ENCODE measurements around the gene RGS16. TPM values are rescaled to one million over a fixed set of nuclear protein-coding genes. Genes with fewer than 3 reads are reported as not detected.

Gene RGS16
- total and polyA plus RNA-seq, 2 of the 13 experiments (the other 11 are each of a cell fraction or from before 2014, with no cell fraction given), result not detected

DNA sequence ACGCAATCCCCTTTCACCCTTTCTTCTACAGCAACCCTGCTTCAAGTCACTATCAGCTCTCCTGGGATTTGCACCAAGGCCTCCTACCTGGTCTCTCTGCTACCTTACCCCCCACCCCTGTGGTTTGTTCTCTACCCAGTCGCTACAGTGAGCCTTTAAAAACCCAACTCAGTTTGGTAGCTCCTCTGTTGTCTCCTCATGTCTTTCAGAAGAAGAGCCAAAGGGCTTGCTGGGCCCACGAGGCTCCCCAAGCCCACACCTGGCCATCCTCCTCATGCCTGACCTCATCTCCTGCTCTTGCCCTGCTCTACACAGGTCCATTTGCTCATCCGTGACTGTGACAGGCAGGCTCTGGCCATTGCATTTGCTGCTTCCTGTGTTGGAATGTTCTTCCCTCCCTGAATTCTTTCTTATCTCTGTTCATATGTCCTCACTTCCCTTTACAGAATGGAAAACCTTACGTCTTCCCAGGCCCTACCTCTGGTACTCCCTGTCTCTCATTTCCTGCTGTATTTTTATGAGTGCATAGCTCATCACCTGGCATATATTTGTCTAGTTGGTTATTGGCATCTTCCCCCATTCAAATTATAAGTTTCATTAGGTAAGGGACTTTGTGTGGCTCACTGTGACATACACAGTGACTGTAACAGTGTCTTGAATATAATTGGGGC, 3.3 kb downstream of the RGS16 start (continued):
- TF ChIP-seq, protein P1, sequence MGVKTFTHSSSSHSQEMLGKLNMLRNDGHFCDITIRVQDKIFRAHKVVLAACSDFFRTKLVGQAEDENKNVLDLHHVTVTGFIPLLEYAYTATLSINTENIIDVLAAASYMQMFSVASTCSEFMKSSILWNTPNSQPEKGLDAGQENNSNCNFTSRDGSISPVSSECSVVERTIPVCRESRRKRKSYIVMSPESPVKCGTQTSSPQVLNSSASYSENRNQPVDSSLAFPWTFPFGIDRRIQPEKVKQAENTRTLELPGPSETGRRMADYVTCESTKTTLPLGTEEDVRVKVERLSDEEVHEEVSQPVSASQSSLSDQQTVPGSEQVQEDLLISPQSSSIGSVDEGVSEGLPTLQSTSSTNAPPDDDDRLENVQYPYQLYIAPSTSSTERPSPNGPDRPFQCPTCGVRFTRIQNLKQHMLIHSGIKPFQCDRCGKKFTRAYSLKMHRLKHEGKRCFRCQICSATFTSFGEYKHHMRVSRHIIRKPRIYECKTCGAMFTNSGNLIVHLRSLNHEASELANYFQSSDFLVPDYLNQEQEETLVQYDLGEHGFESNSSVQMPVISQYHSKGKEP (CRISPR knock-in tag; IDR thresholded peaks at IDR 0.05), result no peak

DNA sequence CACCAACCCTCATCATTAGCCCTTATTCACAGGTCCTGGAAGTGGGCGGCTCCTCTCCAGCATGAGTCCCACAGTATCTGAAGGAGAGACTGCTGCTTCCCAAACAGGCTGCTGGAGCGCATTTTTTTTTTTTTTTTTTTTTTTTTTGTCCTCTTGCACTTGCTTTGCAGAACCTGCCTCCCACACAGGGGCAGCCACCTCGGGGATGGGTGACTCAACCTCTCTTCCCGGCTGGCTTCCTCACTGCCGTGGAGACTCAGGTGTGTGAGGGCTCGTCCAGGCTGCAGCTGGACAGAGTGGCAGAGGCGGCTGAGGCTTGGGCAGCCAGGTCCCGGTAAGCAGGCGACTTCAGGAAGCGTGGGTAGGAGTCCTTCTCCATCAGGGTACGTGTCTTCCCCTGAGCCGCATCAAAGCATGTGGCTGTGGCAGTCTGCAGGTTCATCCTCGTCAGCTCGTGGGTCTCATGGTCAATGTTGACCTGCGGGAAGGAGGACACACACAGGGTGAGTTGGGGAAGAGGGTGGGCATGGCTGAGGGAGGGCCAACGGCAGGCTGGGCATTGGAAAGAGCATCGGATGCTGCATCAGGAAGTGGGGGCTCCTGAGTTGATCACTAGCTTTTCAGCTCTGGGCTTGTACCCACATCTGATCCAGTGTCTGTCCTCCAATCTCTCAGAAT, 4.0 kb downstream of the RGS16 start:
- no peak overlapping the region for H3K4me3 ChIP-seq (replicated peaks in 1 of 3; ENCODE audit: insufficient read depth in 1 of 3, low read depth in 2 of 3, low read length in 3 of 3)
- in situ Hi-C loops (cut with HindIII; ENCODE audit: extremely low pct_ligation_motif_present, low pct_unique_long_range_greater_than_20kb) (loop anchor here (5.0 kb wide), 1 partner anchor 187 kb away; the partner anchor contains the start of gene NPL), intact Hi-C loops (cut with micrococcal nuclease; ENCODE audit: unreplicated experiment) (no loop called here)
- H3K27ac ChIP-seq (ENCODE audit: extremely low read length, insufficient read depth, low read length), result no peak overlapping the region
- no peak overlapping the region for H3K4me2 ChIP-seq (ENCODE audit: low read depth, low read length)
- H2AFZ ChIP-seq (ENCODE audit: low read length), result no peak overlapping the region
- H3K9me3 ChIP-seq (ENCODE audit: low read length), result no peaks in the 10 kb centered on the region
- no peaks in the 10 kb centered on the region for H4K20me1 ChIP-seq (ENCODE audit: insufficient read depth, low read length)
- H3K79me2 ChIP-seq (ENCODE audit: insufficient read depth, low read length), result no peaks in the 10 kb centered on the region
- no peak for DNase-seq (ENCODE audit: low spot score)
- BruUV-seq (replicated peaks), result no TSS peak
- no peak overlapping the region for H3K9ac ChIP-seq (ENCODE audit: insufficient read depth, low read depth, low read length)
- 36% methylated on average over 11 of the region's 17 CpGs for WGBS (ENCODE audit: low lambda C conversion rate)
- no peaks in the 10 kb centered on the region for H3K36me3 ChIP-seq (replicated peaks in 1 of 2; ENCODE audit: control insufficient read depth in 1 of 2, insufficient read depth in 2 of 2, low read length in 2 of 2)
- TF ChIP-seq, protein P2, sequence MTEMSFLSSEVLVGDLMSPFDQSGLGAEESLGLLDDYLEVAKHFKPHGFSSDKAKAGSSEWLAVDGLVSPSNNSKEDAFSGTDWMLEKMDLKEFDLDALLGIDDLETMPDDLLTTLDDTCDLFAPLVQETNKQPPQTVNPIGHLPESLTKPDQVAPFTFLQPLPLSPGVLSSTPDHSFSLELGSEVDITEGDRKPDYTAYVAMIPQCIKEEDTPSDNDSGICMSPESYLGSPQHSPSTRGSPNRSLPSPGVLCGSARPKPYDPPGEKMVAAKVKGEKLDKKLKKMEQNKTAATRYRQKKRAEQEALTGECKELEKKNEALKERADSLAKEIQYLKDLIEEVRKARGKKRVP (CRISPR knock-in tag; IDR thresholded peaks at IDR 0.05), result no peak
- no peak for TF ChIP-seq HNRNPL (IDR thresholded peaks at IDR 0.05; ENCODE audit: low read depth, low read length)
- TF ChIP-seq ZMYM4 (CRISPR knock-in tag; IDR thresholded peaks at IDR 0.05), result no peak
- H3K4me1 ChIP-seq (ENCODE audit: insufficient read depth, low read length), result no peaks in the 10 kb centered on the region
- CTCF ChIA-PET (ENCODE audit: low intra/inter-chr PET ratio, low total read pairs), result interaction anchor here (2.5 kb wide), 1 partner anchor 183 kb away, joined by 44 read pairs; no protein-coding TSS in a partner anchor
- no peak for FAIRE-seq
- H3K27me3 ChIP-seq (ENCODE audit: control insufficient read depth in 1 of 2, insufficient read depth in 2 of 2, low read length in 2 of 2), result peaks cover 2 to 14% of the 10 kb centered on the region in 2 experiments; a peak in 3 of 5 replicates
- POLR2A ChIA-PET, result no interaction called here
- ATAC-seq, result no peak
